B cell (primary cell): ENCODE data around the gene DLG2. TPM values are rescaled to one million over a fixed set of nuclear protein-coding genes. Genes with fewer than 3 reads are reported as not detected.

ENCODE experiments used
- ATAC-seq: fragments of 200-7000 bp; cut with Tn5 transposase; one replicate; pipeline ENCODE4 v1.10.0; 2021; ENCODE audit warnings: low read depth, mild to moderate bottlenecking, moderate number of reproducible peaks, moderate library complexity
- CTCF ChIA-PET: fragments of 350-600 bp; sonication (Branson Sonifier 250); formaldehyde crosslinking; loops from one replicate; lab custom pipeline; 2021; ENCODE audit warnings: antibody characterized with exemption, inconsistent platforms; lab: Charles Lee
- POLR2A ChIA-PET: fragments of 350-600 bp; sonication (Branson Sonifier 250); formaldehyde crosslinking; loops from one replicate; lab custom pipeline; 2021; ENCODE audit warnings: antibody characterized with exemption; lab: Charles Lee
- DNase-seq: peaks from one replicate; pipeline ENCODE4 v3.0.0; 2013
- H2AFZ ChIP-seq: 2 replicates; pipeline ENCODE4 v1.6.1; 2012; ENCODE audit warnings: mild to moderate bottlenecking, low read depth, low read length; ENCODE audit not compliant: insufficient read depth, poor library complexity, severe bottlenecking
- H3K27ac ChIP-seq, 2 donors: 1 replicate in 1 of 2; 2 replicates in 1 of 2; pipeline ENCODE4 v1.5.1; 2012 to 2013; ENCODE audit warnings: low read length in 2 of 2, mild to moderate bottlenecking in 2 of 2, moderate library complexity in 1 of 2
- H3K27me3 ChIP-seq, 4 experiments: fragments of 200-600 bp in 1 of 4; sonication (generic) in 1 of 4; replicated peaks in 1 of 4; 1 replicate in 2 of 4; 2 replicates in 2 of 4; pipeline versions ENCODE4 v1.6.1 to v1.7.0; 2013 to 2016; ENCODE audit warnings: low read length in 3 of 4, mild to moderate bottlenecking in 2 of 4, mixed read lengths in 1 of 4, moderate library complexity in 1 of 4; ENCODE audit not compliant: insufficient read depth in 4 of 4, control insufficient read depth in 3 of 4; ENCODE audit errors: control extremely low read depth in 1 of 4
- H3K36me3 ChIP-seq, 2 experiments: replicated peaks in 1 of 2; 1 replicate in 1 of 2; 2 replicates in 1 of 2; pipeline versions ENCODE4 v1.6.1 to v1.7.1; 2013; ENCODE audit warnings: low read length in 1 of 2; ENCODE audit not compliant: insufficient read depth in 2 of 2, control insufficient read depth in 1 of 2; ENCODE audit errors: control extremely low read depth in 1 of 2, extremely low read depth in 1 of 2
- H3K4me1 ChIP-seq, 2 donors: fragments of 200-600 bp in 1 of 2; sonication (generic) in 1 of 2; 1 replicate in 1 of 2; 2 replicates in 1 of 2; pipeline versions ENCODE4 v1.5.1 to v1.6.1; 2013 to 2017; ENCODE audit warnings: low read length in 2 of 2; ENCODE audit not compliant: control insufficient read depth in 2 of 2, insufficient read depth in 2 of 2
- H3K4me2 ChIP-seq: replicated peaks from 2 replicates; pipeline ENCODE3; 2012; ENCODE audit warnings: mild to moderate bottlenecking, low read depth, low read length; ENCODE audit not compliant: poor library complexity, severe bottlenecking
- H3K4me3 ChIP-seq, 5 experiments: fragments of 200-600 bp in 1 of 5; sonication (generic) in 1 of 5; 1 replicate in 3 of 5; 2 replicates in 2 of 5; pipeline versions ENCODE4 v1.5.1 to v1.7.0; 2011 to 2016; ENCODE audit warnings: low read length in 4 of 5, mild to moderate bottlenecking in 4 of 5, low read depth in 2 of 5, control low read depth in 1 of 5, moderate library complexity in 1 of 5; ENCODE audit not compliant: insufficient read depth in 1 of 5; ENCODE audit errors: control extremely low read depth in 1 of 5, extremely low read depth in 1 of 5
- H3K79me2 ChIP-seq: fragments of 200-600 bp; sonication (generic); one replicate; pipeline ENCODE4 v1.6.0; 2016; ENCODE audit warnings: low read length; ENCODE audit not compliant: control insufficient read depth, insufficient read depth
- H3K9ac ChIP-seq: fragments of 200-600 bp; sonication (generic); 2 replicates; pipeline ENCODE4 v1.6.1; 2017; ENCODE audit warnings: mild to moderate bottlenecking, low read length, moderate library complexity
- H3K9me3 ChIP-seq, 3 donors: one replicate each; pipeline versions ENCODE4 v1.6.1 to v1.7.1; 2013; ENCODE audit warnings: low read length in 2 of 3; ENCODE audit not compliant: control insufficient read depth in 2 of 3, insufficient read depth in 1 of 3; ENCODE audit errors: control extremely low read depth in 1 of 3
- H4K20me1 ChIP-seq: 2 replicates; pipeline ENCODE4 v1.6.0; 2012; ENCODE audit warnings: mild to moderate bottlenecking, low read length; ENCODE audit not compliant: insufficient read depth, control insufficient read depth, poor library complexity, severe bottlenecking
- H3K27ac Mint-ChIP-seq: one replicate; pipeline ENCODE4 v1.8.0; 2021; ENCODE audit warnings: mixed read lengths
- H3K27me3 Mint-ChIP-seq: one replicate; pipeline ENCODE4 v1.8.0; 2021; ENCODE audit warnings: mixed read lengths
- H3K4me1 Mint-ChIP-seq: one replicate; pipeline ENCODE4 v1.8.0; 2021; ENCODE audit warnings: mixed read lengths
- H3K4me3 Mint-ChIP-seq: one replicate; pipeline ENCODE4 v1.8.0; 2021; ENCODE audit warnings: mixed read lengths
- H3K9me3 Mint-ChIP-seq: one replicate; pipeline ENCODE4 v1.8.0; 2022; ENCODE audit warnings: mixed read lengths; ENCODE audit not compliant: insufficient read depth
- CTCF ChIP-seq: fragments of 200-600 bp; IDR thresholded peaks from one replicate; pipeline ENCODE4 v1.8.0; 2022; ENCODE audit warnings: antibody characterized with exemption, mild to moderate bottlenecking
- EZH2 ChIP-seq: IDR thresholded peaks from 2 replicates; pipeline ENCODE4 v1.6.1; 2012; ENCODE audit warnings: borderline replicate concordance, low read depth, mild to moderate bottlenecking, moderate library complexity, low read length; ENCODE audit not compliant: insufficient read depth, poor library complexity, severe bottlenecking
- WGBS: methylation state at CpG from one replicate; pipeline ENCODE4 v1.1.5; 2013; ENCODE audit warnings: missing lambda C conversion rate; ENCODE audit not compliant: insufficient coverage; 5-methylcytosine and 5-hydroxymethylcytosine counted together
- intact Hi-C: fragments of 100-400 bp; cut with micrococcal nuclease; formaldehyde crosslinking; loops from one replicate; pipeline ENCODE4 v1.10.0; 2022
- polyA plus RNA-seq: library from polyadenylated mRNA; depleted of rRNA; stranded (reverse); fragments of >200 nt; gene quantifications from 2 replicates; pipeline ENCODE4 v1.2.3, GENCODE V29; 2012
- total RNA-seq, 2 donors: library from RNA; stranded (reverse); fragments of 120-200 nt in 1 of 2; gene quantifications; 1 replicate in 1 of 2; 2 replicates in 1 of 2; pipeline versions ENCODE4 v1.2.3 to v1.2.4, GENCODE V29; 2013 to 2022

DLG2 gene
- total and polyA plus RNA-seq, 2 donors (not counting 1 experiment from before 2014, with no cell fraction given) = 0.54 to 5.4 TPM

- ATAC-seq = no peak
- Histone ChIP-seq H3K9me3 (no peaks in the 10 kb centered on the region), H3K9ac (peak overlapping the region; percentile 40), H3K36me3 (no peaks in the 10 kb centered on the region), H3K79me2 (no peaks in the 10 kb centered on the region), H2AFZ (peak overlapping the region; percentile 8), H3K4me1 (peaks cover 31 to 37% of the 10 kb centered on the region in 2 donors), H4K20me1 (no peaks in the 10 kb centered on the region), H3K4me2 (peak overlapping the region; percentile 66), H3K4me3 (peak overlapping the region in 2 of 5 experiments; percentile 9 to 12), H3K27me3 (no peaks in the 10 kb centered on the region), H3K27ac (peak overlapping the region; percentile 54 to 78)
- peak; percentile 22 for DNase-seq
- Mint-ChIP-seq H3K27ac (peak overlapping the region; percentile 60), H3K4me1 (peaks cover 40% of the 10 kb centered on the region), H3K4me3 (peak overlapping the region; percentile 65), H3K27me3 (no peaks in the 10 kb centered on the region), H3K9me3 (no peaks in the 10 kb centered on the region)
- ChIA-PET POLR2A (no interaction called here), CTCF (no interaction called here)
- WGBS = no CpG with 5 or more reads among the region's 2 CpGs
- intact Hi-C loops = no loop called here
- TF ChIP-seq CTCF (no peak), EZH2 (no peak)
Observed at GRCh38 chr11:83558281-83558680, 2068.9 kb downstream of the DLG2 start.

GRCh38 chr11:83557653-83558052, 2069.5 kb downstream of the DLG2 start:
- intact Hi-C loops = no loop called here
- peak; percentile 45 for ATAC-seq
- CTCF ChIA-PET = no interaction called here
- no peaks in the 10 kb centered on the region for H3K9me3 ChIP-seq
- H2AFZ ChIP-seq = no peak overlapping the region
- peaks cover 31 to 37% of the 10 kb centered on the region in 2 donors for H3K4me1 ChIP-seq
- 0% methylated on average over 1 of the region's 2 CpGs for WGBS
- Mint-ChIP-seq H3K4me1 (peaks cover 40% of the 10 kb centered on the region), H3K9me3 (no peaks in the 10 kb centered on the region), H3K27me3 (no peaks in the 10 kb centered on the region), H3K27ac (peak overlapping the region; percentile 78), H3K4me3 (peak overlapping the region; percentile 65)
- no peaks in the 10 kb centered on the region for H3K36me3 ChIP-seq
- POLR2A ChIA-PET = no interaction called here
- peak overlapping the region; percentile 54 to 78 for H3K27ac ChIP-seq
- H3K4me2 ChIP-seq = peak overlapping the region; percentile 66
- peak overlapping the region in 2 of 5 experiments; percentile 6 to 12 for H3K4me3 ChIP-seq
- DNase-seq = peak; percentile 42
- no peaks in the 10 kb centered on the region for H3K27me3 ChIP-seq
- H3K79me2 ChIP-seq = no peaks in the 10 kb centered on the region
- no peaks in the 10 kb centered on the region for H4K20me1 ChIP-seq
- peak overlapping the region; percentile 4 for H3K9ac ChIP-seq
- TF ChIP-seq CTCF (no peak), EZH2 (no peak)
